GM12878 (cell line): Measurements from ENCODE around the gene IDH3A. TPM values are rescaled to one million over a fixed set of nuclear protein-coding genes. Genes with fewer than 3 reads are reported as not detected.

ENCODE experiments used
- BCL11A ChIP-seq: IDR thresholded peaks from 2 replicates; pipeline ENCODE4 v1.6.1; 2011; ENCODE audit warnings: low read depth, low read length
- CBFB ChIP-seq: IDR thresholded peaks from 2 replicates; pipeline ENCODE4 v1.6.1; 2016; ENCODE audit warnings: antibody characterized with exemption, low read depth
- CBX3 ChIP-seq: fragments of 200-600 bp; sonication (generic); IDR thresholded peaks from 2 replicates; pipeline ENCODE4 v1.6.1; 2016; ENCODE audit warnings: low read depth, borderline replicate concordance
- CREM ChIP-seq: IDR thresholded peaks from 2 replicates; pipeline ENCODE4 v1.6.1; 2014; ENCODE audit warnings: antibody characterized with exemption, low read depth
- ESRRA ChIP-seq: IDR thresholded peaks from 2 replicates; pipeline ENCODE4 v1.6.1; 2012; ENCODE audit warnings: mild to moderate bottlenecking, low read length, improper control_type of control experiment
- EZH2 ChIP-seq: IDR thresholded peaks from 2 replicates; pipeline ENCODE4 v1.6.1; 2012; ENCODE audit warnings: low read depth, mild to moderate bottlenecking, control low read depth, inconsistent platforms, low read length, borderline replicate concordance; ENCODE audit not compliant: control insufficient read depth
- HDAC6 ChIP-seq: fragments of 200-600 bp; sonication (generic); IDR thresholded peaks from one replicate; pipeline ENCODE4 v1.8.0; 2017; ENCODE audit warnings: antibody characterized with exemption; ENCODE audit not compliant: unreplicated experiment
- IKZF1 ChIP-seq: fragments of 450-650 bp; conservative IDR thresholded peaks from 2 replicates; pipeline ENCODE4 v1.6.1; 2017; ENCODE audit warnings: antibody characterized with exemption, mild to moderate bottlenecking
- IRF4 ChIP-seq: IDR thresholded peaks from 2 replicates; pipeline ENCODE4 v1.6.1; 2011; ENCODE audit warnings: low read depth, low read length
- MEF2B ChIP-seq: fragments of 450-650 bp; IDR thresholded peaks from 2 replicates; pipeline ENCODE4 v1.6.1; 2018; ENCODE audit warnings: mild to moderate bottlenecking, moderate library complexity; ENCODE audit not compliant: partially characterized antibody, poor library complexity, severe bottlenecking
- NFIC ChIP-seq: IDR thresholded peaks from 2 replicates; pipeline ENCODE4 v1.6.1; 2012; ENCODE audit warnings: low read depth, mild to moderate bottlenecking, inconsistent platforms, low read length, moderate library complexity
- NRF1 ChIP-seq: conservative IDR thresholded peaks from 2 replicates; pipeline ENCODE4 v1.6.1; 2011; ENCODE audit warnings: mild to moderate bottlenecking, low read depth, low read length, improper control_type of control experiment
- RBBP5 ChIP-seq: fragments of 200-600 bp; sonication (generic); conservative IDR thresholded peaks from 2 replicates; pipeline ENCODE4 v1.6.1; 2016
- SIN3A ChIP-seq: IDR thresholded peaks from 2 replicates; pipeline ENCODE4 v1.6.1; 2012; ENCODE audit warnings: low read depth, low read length, improper control_type of control experiment
- SIX5 ChIP-seq: IDR thresholded peaks from 2 replicates; pipeline ENCODE4 v1.6.1; 2011; ENCODE audit warnings: mild to moderate bottlenecking, low read depth, low read length, moderate library complexity; ENCODE audit not compliant: severe bottlenecking
- SMAD5 ChIP-seq: IDR thresholded peaks from 2 replicates; pipeline ENCODE4 v1.6.1; 2016; ENCODE audit warnings: antibody characterized with exemption, low read depth
- SUPT20H ChIP-seq: IDR thresholded peaks from 2 replicates; pipeline ENCODE4 v1.6.1; 2011; ENCODE audit warnings: low read depth, mild to moderate bottlenecking, low read length, moderate library complexity, borderline replicate concordance; ENCODE audit not compliant: control insufficient read depth
- TBL1XR1 ChIP-seq: IDR thresholded peaks from 2 replicates; pipeline ENCODE4 v1.6.1; 2012; ENCODE audit warnings: low read depth, low read length, improper control_type of control experiment
- ZSCAN29 ChIP-seq: fragments of 450-650 bp; IDR thresholded peaks from 2 replicates; pipeline ENCODE4 v1.6.1; 2017; ENCODE audit warnings: mild to moderate bottlenecking, moderate library complexity
- polyA plus RNA-seq, 11 experiments: library from polyadenylated mRNA; depleted of rRNA in 4 of 11; unstranded in 6 of 11; stranded (reverse) in 5 of 11; fragments of >200 nt; fragmentation: Nextera tagmentation in 4 of 11; fragmentation: Illumina TruSeq in 1 of 11; extraction: Ambion mirVana in 4 of 11; extraction: Trizol in 1 of 11; gene quantifications; 1 replicate in 1 of 11; 2 replicates in 10 of 11; pipeline versions ENCODE4 v1.2.1 to v1.2.3, GENCODE V29; 2011 to 2016; ENCODE audit warnings: inconsistent platforms in 2 of 11, missing spikeins in 2 of 11, low read depth in 1 of 11
- total RNA-seq, 4 experiments: library from RNA; depleted of rRNA in 3 of 4; stranded (reverse); fragments of >200 nt in 3 of 4; fragmentation: Illumina TruSeq in 1 of 4; extraction: Trizol in 1 of 4; gene quantifications; 2 replicates each; pipeline versions ENCODE4 v1.2.1 to v1.2.3, GENCODE V29; 2013 to 2021
- TF ChIP-seq, protein P1 (sequence below): IDR thresholded peaks from 2 replicates; pipeline ENCODE4 v1.6.1; 2012; ENCODE audit warnings: low read depth, low read length, improper control_type of control experiment
- TF ChIP-seq, protein P2 (sequence below): IDR thresholded peaks from 2 replicates; pipeline ENCODE4 v1.6.1; 2011; ENCODE audit warnings: low read depth, mild to moderate bottlenecking, low read length, moderate library complexity, borderline replicate concordance; ENCODE audit errors: extremely low read depth
- TF ChIP-seq, protein P3 (sequence below): fragments of 450-650 bp; IDR thresholded peaks from 2 replicates; pipeline ENCODE4 v1.6.1; 2017; ENCODE audit warnings: antibody characterized with exemption, mild to moderate bottlenecking, moderate library complexity
- TF ChIP-seq, protein P4 (sequence below): fragments of 450-650 bp; IDR thresholded peaks from 2 replicates; pipeline ENCODE4 v1.6.1; 2017; ENCODE audit warnings: mild to moderate bottlenecking
- TF ChIP-seq, protein P5 (sequence below): IDR thresholded peaks from 2 replicates; pipeline ENCODE4 v1.6.1; 2012; ENCODE audit warnings: low read depth, low read length, improper control_type of control experiment

IDH3A gene
- total and polyA plus RNA-seq, 10 of the 15 experiments (the other 5 are each of a cell fraction or from before 2014, with no cell fraction given) = 83.9 to 254 (median 195) TPM

DNA sequence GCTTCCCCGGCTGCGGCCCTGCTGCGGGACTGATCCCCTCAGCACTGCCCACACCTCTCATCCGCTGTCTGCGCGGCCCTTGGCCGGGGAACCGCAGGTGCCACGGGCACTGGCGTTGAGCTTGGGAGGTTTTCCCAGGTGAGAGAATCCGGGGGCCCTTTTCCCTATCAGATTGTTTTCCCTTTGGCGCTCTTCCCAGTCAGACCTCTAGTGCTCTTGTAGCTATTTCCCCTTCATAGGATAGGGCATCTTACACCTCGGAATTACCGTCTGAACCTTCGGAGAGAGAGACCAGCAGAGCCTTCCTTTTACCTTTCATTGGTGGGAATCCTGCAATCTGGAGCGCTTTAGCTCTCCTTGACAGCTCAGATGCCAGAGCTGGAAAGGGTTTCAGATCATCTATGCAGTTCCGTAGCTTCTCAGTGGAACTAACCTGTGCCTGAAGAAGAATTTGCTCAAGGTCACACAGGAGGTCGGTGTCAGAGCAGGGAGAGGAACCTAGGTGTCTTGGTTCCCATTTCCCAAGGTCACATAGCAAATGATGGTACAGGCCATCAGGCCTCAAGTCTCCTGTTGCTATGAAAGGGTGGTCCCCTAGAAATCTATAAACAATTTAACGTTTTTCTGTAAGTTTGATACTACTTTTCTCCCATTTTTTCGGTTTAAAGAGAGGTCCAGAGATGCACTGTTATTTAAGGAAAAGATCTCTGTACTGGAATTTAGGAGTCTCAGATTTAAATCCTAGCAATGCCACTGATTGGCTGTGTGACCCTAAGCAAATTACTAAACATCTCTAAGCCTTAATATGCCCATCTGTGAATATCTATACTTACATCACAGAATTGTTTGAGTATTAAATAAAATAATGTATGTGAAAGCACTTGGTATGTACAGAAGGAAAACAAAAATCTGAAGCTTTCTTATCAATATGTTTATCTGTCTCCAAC is 916 bp downstream of the IDH3A start (continued):
- TF ChIP-seq, protein P1, sequence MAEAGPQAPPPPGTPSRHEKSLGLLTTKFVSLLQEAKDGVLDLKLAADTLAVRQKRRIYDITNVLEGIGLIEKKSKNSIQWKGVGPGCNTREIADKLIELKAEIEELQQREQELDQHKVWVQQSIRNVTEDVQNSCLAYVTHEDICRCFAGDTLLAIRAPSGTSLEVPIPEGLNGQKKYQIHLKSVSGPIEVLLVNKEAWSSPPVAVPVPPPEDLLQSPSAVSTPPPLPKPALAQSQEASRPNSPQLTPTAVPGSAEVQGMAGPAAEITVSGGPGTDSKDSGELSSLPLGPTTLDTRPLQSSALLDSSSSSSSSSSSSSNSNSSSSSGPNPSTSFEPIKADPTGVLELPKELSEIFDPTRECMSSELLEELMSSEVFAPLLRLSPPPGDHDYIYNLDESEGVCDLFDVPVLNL = no peak
- no peak for TF ChIP-seq TBL1XR1
- TF ChIP-seq SIN3A = no peak
- TF ChIP-seq EZH2 = no peak
- peak; percentile 72; the same call in 1 of the 2 replicates for TF ChIP-seq ESRRA
- TF ChIP-seq, protein P2, sequence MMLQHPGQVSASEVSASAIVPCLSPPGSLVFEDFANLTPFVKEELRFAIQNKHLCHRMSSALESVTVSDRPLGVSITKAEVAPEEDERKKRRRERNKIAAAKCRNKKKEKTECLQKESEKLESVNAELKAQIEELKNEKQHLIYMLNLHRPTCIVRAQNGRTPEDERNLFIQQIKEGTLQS = no peak
- no peak for TF ChIP-seq HDAC6
- TF ChIP-seq, protein P3, sequence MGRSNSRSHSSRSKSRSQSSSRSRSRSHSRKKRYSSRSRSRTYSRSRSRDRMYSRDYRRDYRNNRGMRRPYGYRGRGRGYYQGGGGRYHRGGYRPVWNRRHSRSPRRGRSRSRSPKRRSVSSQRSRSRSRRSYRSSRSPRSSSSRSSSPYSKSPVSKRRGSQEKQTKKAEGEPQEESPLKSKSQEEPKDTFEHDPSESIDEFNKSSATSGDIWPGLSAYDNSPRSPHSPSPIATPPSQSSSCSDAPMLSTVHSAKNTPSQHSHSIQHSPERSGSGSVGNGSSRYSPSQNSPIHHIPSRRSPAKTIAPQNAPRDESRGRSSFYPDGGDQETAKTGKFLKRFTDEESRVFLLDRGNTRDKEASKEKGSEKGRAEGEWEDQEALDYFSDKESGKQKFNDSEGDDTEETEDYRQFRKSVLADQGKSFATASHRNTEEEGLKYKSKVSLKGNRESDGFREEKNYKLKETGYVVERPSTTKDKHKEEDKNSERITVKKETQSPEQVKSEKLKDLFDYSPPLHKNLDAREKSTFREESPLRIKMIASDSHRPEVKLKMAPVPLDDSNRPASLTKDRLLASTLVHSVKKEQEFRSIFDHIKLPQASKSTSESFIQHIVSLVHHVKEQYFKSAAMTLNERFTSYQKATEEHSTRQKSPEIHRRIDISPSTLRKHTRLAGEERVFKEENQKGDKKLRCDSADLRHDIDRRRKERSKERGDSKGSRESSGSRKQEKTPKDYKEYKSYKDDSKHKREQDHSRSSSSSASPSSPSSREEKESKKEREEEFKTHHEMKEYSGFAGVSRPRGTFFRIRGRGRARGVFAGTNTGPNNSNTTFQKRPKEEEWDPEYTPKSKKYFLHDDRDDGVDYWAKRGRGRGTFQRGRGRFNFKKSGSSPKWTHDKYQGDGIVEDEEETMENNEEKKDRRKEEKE = no peak
- TF ChIP-seq, protein P4, sequence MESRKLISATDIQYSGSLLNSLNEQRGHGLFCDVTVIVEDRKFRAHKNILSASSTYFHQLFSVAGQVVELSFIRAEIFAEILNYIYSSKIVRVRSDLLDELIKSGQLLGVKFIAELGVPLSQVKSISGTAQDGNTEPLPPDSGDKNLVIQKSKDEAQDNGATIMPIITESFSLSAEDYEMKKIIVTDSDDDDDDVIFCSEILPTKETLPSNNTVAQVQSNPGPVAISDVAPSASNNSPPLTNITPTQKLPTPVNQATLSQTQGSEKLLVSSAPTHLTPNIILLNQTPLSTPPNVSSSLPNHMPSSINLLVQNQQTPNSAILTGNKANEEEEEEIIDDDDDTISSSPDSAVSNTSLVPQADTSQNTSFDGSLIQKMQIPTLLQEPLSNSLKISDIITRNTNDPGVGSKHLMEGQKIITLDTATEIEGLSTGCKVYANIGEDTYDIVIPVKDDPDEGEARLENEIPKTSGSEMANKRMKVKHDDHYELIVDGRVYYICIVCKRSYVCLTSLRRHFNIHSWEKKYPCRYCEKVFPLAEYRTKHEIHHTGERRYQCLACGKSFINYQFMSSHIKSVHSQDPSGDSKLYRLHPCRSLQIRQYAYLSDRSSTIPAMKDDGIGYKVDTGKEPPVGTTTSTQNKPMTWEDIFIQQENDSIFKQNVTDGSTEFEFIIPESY = no peak
- no peak for TF ChIP-seq SMAD5
- no peak for TF ChIP-seq NFIC
- no peak for TF ChIP-seq CBX3
- TF ChIP-seq NRF1 = no peak
- TF ChIP-seq, protein P5, sequence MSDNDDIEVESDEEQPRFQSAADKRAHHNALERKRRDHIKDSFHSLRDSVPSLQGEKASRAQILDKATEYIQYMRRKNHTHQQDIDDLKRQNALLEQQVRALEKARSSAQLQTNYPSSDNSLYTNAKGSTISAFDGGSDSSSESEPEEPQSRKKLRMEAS = no peak
- no peak for TF ChIP-seq CBFB
- TF ChIP-seq IKZF1 = 0 out of 2 replicates have a peak, but pooled peaks have one; percentile 52
- no peak for TF ChIP-seq RBBP5
- no peak for TF ChIP-seq SIX5
- TF ChIP-seq ZSCAN29 = no peak
- no peak for TF ChIP-seq MEF2B
- no peak for TF ChIP-seq BCL11A
- TF ChIP-seq CREM = no peak
- no peak for TF ChIP-seq SUPT20H
- no peak for TF ChIP-seq IRF4
